ENCODE results near the gene UBA7.

DNA sequence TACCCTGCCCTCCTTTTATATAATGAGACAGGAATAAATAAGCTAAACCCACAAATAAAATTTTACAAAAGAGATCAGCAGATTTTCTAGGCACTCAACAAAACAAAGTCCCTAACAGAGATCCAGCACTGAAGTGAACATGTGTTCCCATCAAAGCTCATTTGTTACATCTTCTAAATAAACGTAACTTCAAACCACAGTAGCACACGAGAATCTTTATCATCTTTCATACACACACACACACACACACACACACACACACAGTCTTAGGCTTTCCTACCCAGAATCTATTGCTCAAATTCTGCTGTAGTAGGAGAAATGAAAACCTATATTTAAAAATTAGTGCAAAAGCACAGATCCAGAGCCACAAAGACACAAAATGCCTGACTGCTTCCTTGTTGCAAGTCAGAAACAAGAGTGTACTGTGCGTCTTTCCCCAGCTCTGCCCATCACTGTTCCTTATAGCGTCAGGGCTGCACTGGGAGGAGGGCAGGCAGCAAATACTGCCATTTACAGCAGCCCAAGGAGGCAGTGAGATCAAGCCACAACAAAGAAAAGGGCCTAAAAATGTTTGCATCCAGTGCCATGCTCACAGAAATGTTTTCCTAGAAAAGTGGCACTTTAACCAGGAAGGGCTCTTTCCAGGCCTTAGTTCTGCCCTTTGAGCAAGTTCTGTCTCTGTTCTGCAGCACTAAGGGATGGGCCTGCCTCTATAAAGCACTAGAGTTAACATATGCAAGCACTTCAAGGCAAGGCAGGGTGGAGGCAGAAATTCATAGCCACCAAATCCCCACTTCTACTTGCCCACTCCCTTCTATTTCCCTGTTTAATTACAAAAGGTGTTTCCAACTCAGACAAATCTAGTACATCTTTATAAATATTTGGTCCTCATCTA is 33.4 kb downstream of the UBA7 start:
- TF ChIP-seq, protein P1, sequence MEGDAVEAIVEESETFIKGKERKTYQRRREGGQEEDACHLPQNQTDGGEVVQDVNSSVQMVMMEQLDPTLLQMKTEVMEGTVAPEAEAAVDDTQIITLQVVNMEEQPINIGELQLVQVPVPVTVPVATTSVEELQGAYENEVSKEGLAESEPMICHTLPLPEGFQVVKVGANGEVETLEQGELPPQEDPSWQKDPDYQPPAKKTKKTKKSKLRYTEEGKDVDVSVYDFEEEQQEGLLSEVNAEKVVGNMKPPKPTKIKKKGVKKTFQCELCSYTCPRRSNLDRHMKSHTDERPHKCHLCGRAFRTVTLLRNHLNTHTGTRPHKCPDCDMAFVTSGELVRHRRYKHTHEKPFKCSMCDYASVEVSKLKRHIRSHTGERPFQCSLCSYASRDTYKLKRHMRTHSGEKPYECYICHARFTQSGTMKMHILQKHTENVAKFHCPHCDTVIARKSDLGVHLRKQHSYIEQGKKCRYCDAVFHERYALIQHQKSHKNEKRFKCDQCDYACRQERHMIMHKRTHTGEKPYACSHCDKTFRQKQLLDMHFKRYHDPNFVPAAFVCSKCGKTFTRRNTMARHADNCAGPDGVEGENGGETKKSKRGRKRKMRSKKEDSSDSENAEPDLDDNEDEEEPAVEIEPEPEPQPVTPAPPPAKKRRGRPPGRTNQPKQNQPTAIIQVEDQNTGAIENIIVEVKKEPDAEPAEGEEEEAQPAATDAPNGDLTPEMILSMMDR (IDR thresholded peaks at IDR 0.05; ENCODE audit: poor library complexity), result no peak
- no peak for TF ChIP-seq EZH2 (IDR thresholded peaks at IDR 0.05; ENCODE audit: borderline replicate concordance)

Data from hepatocyte (in vitro differentiated cells).